Panc1 (cell line): ENCODE results near the gene TRRAP. TPM values are rescaled to one million over a fixed set of nuclear protein-coding genes. Genes with fewer than 3 reads are reported as not detected.

Experiments used
- ATAC-seq: fragments of 200-7000 bp; cut with Tn5 transposase; 2 replicates; pipeline ENCODE4 v1.9.1; 2020; ENCODE audit warnings: mild to moderate bottlenecking, moderate library complexity
- BruUV-seq: library from RNA; stranded (reverse); fragments of 400-500 nt; replicated peaks from 2 replicates; lab custom pipeline; 2021; lab: Mats Ljungman, UMichigan
- CTCF ChIA-PET: fragments of 300-600 bp; sonication (Branson Sonifier 250); formaldehyde crosslinking; loops from one replicate; lab custom pipeline; 2022; ENCODE audit warnings: antibody characterized with exemption; lab: Charles Lee
- POLR2A ChIA-PET: fragments of 300-600 bp; sonication (Branson Sonifier 250); formaldehyde crosslinking; loops from one replicate; lab custom pipeline; 2022; ENCODE audit warnings: antibody characterized with exemption; lab: Charles Lee
- DNase-seq: peaks from one replicate; pipeline ENCODE4 v3.0.0-alpha.2; 2010; ENCODE audit warnings: low read depth, low spot score
- H3K27ac ChIP-seq: 2 replicates; pipeline ENCODE4 v1.5.1; 2011; ENCODE audit warnings: mild to moderate bottlenecking, low read length, inconsistent platforms
- H3K27me3 ChIP-seq: fragments of 200-500 bp; sonication (Bioruptor generic); 2 replicates; pipeline ENCODE4 v1.6.0; 2014; ENCODE audit warnings: low read length, inconsistent platforms; ENCODE audit not compliant: control insufficient read depth, insufficient read depth
- H3K36me3 ChIP-seq: fragments of 200-500 bp; sonication (Bioruptor generic); 2 replicates; pipeline ENCODE4 v1.5.1; 2014; ENCODE audit warnings: inconsistent platforms, mild to moderate bottlenecking, low read length, moderate library complexity; ENCODE audit not compliant: control insufficient read depth, insufficient read depth
- H3K4me1 ChIP-seq: 2 replicates; pipeline ENCODE4 v1.5.1; 2011; ENCODE audit warnings: inconsistent platforms, mild to moderate bottlenecking, low read length, moderate library complexity; ENCODE audit not compliant: control insufficient read depth, insufficient read depth
- H3K4me3 ChIP-seq, 2 experiments: 2 replicates each; pipeline ENCODE4 v1.5.1; 2011 to 2012; ENCODE audit warnings: low read depth in 2 of 2, low read length in 2 of 2, mild to moderate bottlenecking in 2 of 2, inconsistent platforms in 1 of 2, moderate library complexity in 1 of 2
- H3K9me3 ChIP-seq: fragments of 200-500 bp; sonication (Bioruptor generic); 2 replicates; pipeline ENCODE4 v1.5.1; 2014; ENCODE audit warnings: low read depth, mild to moderate bottlenecking, inconsistent platforms, low read length, moderate library complexity; ENCODE audit not compliant: control insufficient read depth, insufficient read depth
- CTCF ChIP-seq: fragments of 450-650 bp; IDR thresholded peaks from 2 replicates; pipeline ENCODE4 v1.5.1; 2017; ENCODE audit warnings: mild to moderate bottlenecking
- POLR2AphosphoS5 ChIP-seq: IDR thresholded peaks from 2 replicates; pipeline ENCODE4 v1.6.1; 2012; ENCODE audit warnings: mild to moderate bottlenecking, low read depth, low read length, moderate library complexity
- SIN3A ChIP-seq: IDR thresholded peaks from 2 replicates; pipeline ENCODE4 v1.6.1; 2012; ENCODE audit warnings: low read depth, mild to moderate bottlenecking, low read length, moderate library complexity, borderline replicate concordance; ENCODE audit not compliant: insufficient read depth
- TCF7L2 ChIP-seq: IDR thresholded peaks from 2 replicates; pipeline ENCODE4 v1.6.1; 2011; ENCODE audit warnings: mild to moderate bottlenecking, low read depth, low read length, inconsistent platforms
- in situ Hi-C: cut with HindIII; loops from 2 replicates; pipeline ENCODE4 v1.10.0; 2016; ENCODE audit warnings: low sequenced_read_pairs, low pct_unique_long_range_greater_than_20kb
- intact Hi-C: fragments of 100-400 bp; cut with micrococcal nuclease; formaldehyde crosslinking; loops from one replicate; pipeline ENCODE4 v1.10.0; 2022; ENCODE audit not compliant: unreplicated experiment
- total RNA-seq: library from RNA; stranded (reverse); gene quantifications from one replicate; pipeline ENCODE4 v1.2.1, GENCODE V29; 2021; ENCODE audit not compliant: unreplicated experiment
- TF ChIP-seq, protein P1 (sequence below), 2 experiments: IDR thresholded peaks; 2 replicates each; pipeline ENCODE4 v1.6.1; 2011 to 2012; ENCODE audit warnings: low read depth in 2 of 2, control low read depth in 1 of 2, low read length in 1 of 2, mild to moderate bottlenecking in 1 of 2, moderate library complexity in 1 of 2; ENCODE audit not compliant: insufficient read depth in 1 of 2

Gene TRRAP
- total RNA-seq, 1 experiment from 2014 or later = 44.9 TPM

DNA sequence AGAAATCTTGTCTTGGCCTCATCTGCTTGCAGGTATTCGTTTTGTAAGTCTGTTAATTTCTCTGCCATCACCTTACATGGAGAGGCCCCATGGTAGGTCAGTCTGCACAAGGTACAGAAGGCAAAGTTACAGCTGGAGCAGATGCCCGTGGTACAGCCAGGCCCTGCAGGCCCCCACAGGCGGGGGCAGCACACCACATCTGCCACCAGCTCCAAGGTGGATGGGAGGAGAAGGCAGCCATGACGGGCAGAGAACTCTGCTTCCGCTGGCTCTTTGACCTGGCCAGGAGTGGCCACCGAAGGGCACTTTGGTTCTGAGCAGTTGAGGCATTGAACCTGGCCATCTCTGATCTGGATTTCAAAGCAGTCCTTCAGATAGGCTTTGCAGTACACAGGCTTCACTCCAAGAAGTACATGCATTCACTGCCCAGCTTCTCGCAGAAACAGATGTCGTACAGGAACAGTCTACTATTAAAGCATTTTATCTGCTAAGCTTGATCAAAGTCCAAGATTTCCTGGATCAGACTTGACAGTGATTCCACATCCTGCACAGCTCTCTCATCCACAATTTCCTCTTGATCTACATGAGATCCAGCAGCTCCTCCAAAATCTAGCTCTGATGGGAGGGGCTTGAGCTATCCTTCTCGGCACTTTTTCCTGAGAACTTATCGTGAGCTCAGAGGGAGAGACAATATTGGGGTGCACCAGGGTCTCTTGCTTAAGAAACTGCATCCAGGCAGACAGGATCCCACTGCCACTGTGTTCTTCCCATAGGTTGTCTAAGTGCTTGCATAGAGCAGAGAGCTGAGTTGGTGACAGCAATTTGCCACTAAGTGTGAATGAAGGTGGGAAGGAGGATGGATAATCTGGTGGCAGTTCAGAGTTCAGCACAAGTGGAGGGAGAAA, 120.7 kb downstream of the TRRAP start:
- Histone ChIP-seq H3K4me1 (no peaks in the 10 kb centered on the region), H3K27ac (no peak overlapping the region), H3K36me3 (peaks cover 8% of the 10 kb centered on the region), H3K9me3 (no peaks in the 10 kb centered on the region), H3K4me3 (no peak overlapping the region), H3K27me3 (no peaks in the 10 kb centered on the region)
- intact Hi-C loops = no loop called here
- ChIA-PET POLR2A (no interaction called here), CTCF (no interaction called here)
- in situ Hi-C loops = no loop called here
- BruUV-seq = no TSS peak
- ATAC-seq (no peak), DNase-seq (no peak)
- TF ChIP-seq POLR2AphosphoS5 = no peak
- TF ChIP-seq, protein P1, sequence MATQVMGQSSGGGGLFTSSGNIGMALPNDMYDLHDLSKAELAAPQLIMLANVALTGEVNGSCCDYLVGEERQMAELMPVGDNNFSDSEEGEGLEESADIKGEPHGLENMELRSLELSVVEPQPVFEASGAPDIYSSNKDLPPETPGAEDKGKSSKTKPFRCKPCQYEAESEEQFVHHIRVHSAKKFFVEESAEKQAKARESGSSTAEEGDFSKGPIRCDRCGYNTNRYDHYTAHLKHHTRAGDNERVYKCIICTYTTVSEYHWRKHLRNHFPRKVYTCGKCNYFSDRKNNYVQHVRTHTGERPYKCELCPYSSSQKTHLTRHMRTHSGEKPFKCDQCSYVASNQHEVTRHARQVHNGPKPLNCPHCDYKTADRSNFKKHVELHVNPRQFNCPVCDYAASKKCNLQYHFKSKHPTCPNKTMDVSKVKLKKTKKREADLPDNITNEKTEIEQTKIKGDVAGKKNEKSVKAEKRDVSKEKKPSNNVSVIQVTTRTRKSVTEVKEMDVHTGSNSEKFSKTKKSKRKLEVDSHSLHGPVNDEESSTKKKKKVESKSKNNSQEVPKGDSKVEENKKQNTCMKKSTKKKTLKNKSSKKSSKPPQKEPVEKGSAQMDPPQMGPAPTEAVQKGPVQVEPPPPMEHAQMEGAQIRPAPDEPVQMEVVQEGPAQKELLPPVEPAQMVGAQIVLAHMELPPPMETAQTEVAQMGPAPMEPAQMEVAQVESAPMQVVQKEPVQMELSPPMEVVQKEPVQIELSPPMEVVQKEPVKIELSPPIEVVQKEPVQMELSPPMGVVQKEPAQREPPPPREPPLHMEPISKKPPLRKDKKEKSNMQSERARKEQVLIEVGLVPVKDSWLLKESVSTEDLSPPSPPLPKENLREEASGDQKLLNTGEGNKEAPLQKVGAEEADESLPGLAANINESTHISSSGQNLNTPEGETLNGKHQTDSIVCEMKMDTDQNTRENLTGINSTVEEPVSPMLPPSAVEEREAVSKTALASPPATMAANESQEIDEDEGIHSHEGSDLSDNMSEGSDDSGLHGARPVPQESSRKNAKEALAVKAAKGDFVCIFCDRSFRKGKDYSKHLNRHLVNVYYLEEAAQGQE (IDR thresholded peaks at IDR 0.05; ENCODE audit: insufficient read depth in 1 of 2, low read depth in 2 of 2, low read length in 1 of 2) = no peak
- no peak for TF ChIP-seq CTCF
- TF ChIP-seq TCF7L2 = no peak
- no peak for TF ChIP-seq SIN3A

DNA sequence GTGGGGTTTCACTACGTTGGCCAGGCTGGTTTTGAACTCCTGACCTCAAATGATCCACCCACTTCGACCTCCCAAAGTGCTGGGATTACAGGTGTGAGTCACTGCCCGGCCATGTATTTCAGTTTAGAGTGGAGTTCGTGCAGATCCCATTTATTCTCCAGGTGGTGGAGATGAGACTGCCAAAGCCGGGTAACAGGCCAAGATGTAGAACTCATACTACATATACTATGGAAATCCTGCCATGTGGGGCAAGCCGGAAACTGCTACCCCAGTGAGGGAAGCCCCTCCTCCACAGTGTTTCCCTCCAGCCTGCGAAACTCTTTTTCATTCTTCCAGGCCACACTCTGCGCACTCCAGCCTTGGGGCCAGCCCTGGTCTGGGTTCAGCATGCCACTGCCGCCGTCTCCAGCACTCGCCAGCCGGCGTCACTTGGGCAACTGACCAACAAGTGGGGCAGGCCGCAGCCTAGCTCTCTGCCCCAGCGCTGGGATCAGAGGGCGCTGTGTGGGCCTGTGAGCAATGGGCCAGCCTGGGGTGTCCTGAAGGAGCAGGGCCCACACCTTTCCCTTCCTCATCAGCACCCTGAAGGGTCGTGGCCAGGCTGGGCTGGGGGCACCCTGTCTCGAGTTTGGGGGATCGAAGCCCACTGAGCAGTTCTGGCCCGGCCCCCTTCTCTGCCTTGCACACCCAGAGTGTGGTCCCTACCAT, 122.0 kb downstream of the TRRAP start:
- Histone ChIP-seq H3K27ac (no peak overlapping the region), H3K4me3 (no peak overlapping the region), H3K36me3 (peaks cover 7% of the 10 kb centered on the region), H3K27me3 (no peaks in the 10 kb centered on the region), H3K4me1 (no peaks in the 10 kb centered on the region), H3K9me3 (no peaks in the 10 kb centered on the region)
- DNase-seq (no peak), ATAC-seq (no peak)
- POLR2A ChIA-PET = no interaction called here
- intact Hi-C loops (no loop called here), in situ Hi-C loops (no loop called here)
- BruUV-seq = no TSS peak
- CTCF ChIA-PET = no interaction called here
- TF ChIP-seq, protein P1 (IDR thresholded peaks at IDR 0.05; ENCODE audit: insufficient read depth in 1 of 2, low read depth in 2 of 2, low read length in 1 of 2) = no peak
- TF ChIP-seq SIN3A (no peak), CTCF (no peak), POLR2AphosphoS5 (no peak), TCF7L2 (no peak)
